Keratinocyte (primary cell): ENCODE results near the gene IFT88. TPM values are rescaled to one million over a fixed set of nuclear protein-coding genes. Genes with fewer than 3 reads are reported as not detected.

Experiments used
- DNase-seq: peaks from one replicate; pipeline ENCODE4 v3.0.0-alpha.2; 2011; ENCODE audit warnings: low read depth, missing footprints, low spot score
- FAIRE-seq: peaks from 2 replicates; lab custom pipeline; 2011; peaks lifted over from hg19 to GRCh38; lab: Jason Lieb, UNC
- H2AFZ ChIP-seq: 2 replicates; pipeline ENCODE4 v1.6.0; 2012; ENCODE audit warnings: low read length, control low read depth, inconsistent platforms; ENCODE audit not compliant: control insufficient read depth
- H3K27ac ChIP-seq: 2 replicates; pipeline ENCODE4 v1.5.1; 2011; ENCODE audit warnings: low read length; ENCODE audit not compliant: control insufficient read depth, insufficient read depth
- H3K27me3 ChIP-seq: 3 replicates; pipeline ENCODE4 v1.6.0; 2011; ENCODE audit warnings: low read length; ENCODE audit not compliant: control insufficient read depth, insufficient read depth; ENCODE audit errors: extremely low read depth
- H3K36me3 ChIP-seq, 2 experiments: 2 replicates in 1 of 2; 3 replicates in 1 of 2; pipeline ENCODE4 v1.5.1; 2011; ENCODE audit warnings: low read length in 2 of 2, mild to moderate bottlenecking in 1 of 2; ENCODE audit not compliant: control insufficient read depth in 2 of 2, insufficient read depth in 2 of 2; ENCODE audit errors: extremely low read depth in 1 of 2
- H3K4me1 ChIP-seq: 3 replicates; pipeline ENCODE4 v1.5.1; 2011; ENCODE audit warnings: low read length; ENCODE audit not compliant: control insufficient read depth, insufficient read depth; ENCODE audit errors: extremely low read depth
- H3K4me2 ChIP-seq: 3 replicates; pipeline ENCODE4 v1.6.0; 2011; ENCODE audit warnings: low read depth, low read length; ENCODE audit not compliant: control insufficient read depth, insufficient read depth; ENCODE audit errors: extremely low read depth
- H3K4me3 ChIP-seq, 3 experiments: fragments of 200-600 bp in 1 of 3; sonication (generic) in 1 of 3; 2 replicates in 2 of 3; 3 replicates in 1 of 3; pipeline ENCODE4 v1.5.1; 2011 to 2016; ENCODE audit warnings: low read length in 3 of 3, mild to moderate bottlenecking in 3 of 3, control low read depth in 2 of 3, inconsistent platforms in 1 of 3, low read depth in 1 of 3, mixed read lengths in 1 of 3, mixed run types in 1 of 3, moderate library complexity in 1 of 3; ENCODE audit not compliant: control insufficient read depth in 2 of 3, insufficient read depth in 2 of 3; ENCODE audit errors: extremely low read depth in 1 of 3
- H3K79me2 ChIP-seq: 2 replicates; pipeline ENCODE4 v1.6.0; 2012; ENCODE audit warnings: low read length; ENCODE audit not compliant: control insufficient read depth, insufficient read depth
- H3K9ac ChIP-seq: 3 replicates; pipeline ENCODE4 v1.6.0; 2011; ENCODE audit warnings: low read length; ENCODE audit not compliant: control insufficient read depth, insufficient read depth; ENCODE audit errors: extremely low read depth
- H3K9me1 ChIP-seq: 3 replicates; pipeline ENCODE4 v1.6.0; 2011; ENCODE audit warnings: low read length; ENCODE audit not compliant: control insufficient read depth, insufficient read depth; ENCODE audit errors: extremely low read depth
- H3K9me3 ChIP-seq: 2 replicates; pipeline ENCODE4 v1.5.1; 2012; ENCODE audit warnings: low read depth, low read length; ENCODE audit not compliant: control insufficient read depth
- H4K20me1 ChIP-seq: 3 replicates; pipeline ENCODE4 v1.6.0; 2011; ENCODE audit warnings: low read length; ENCODE audit not compliant: control insufficient read depth, insufficient read depth; ENCODE audit errors: extremely low read depth
- EZH2 ChIP-seq: IDR thresholded peaks from one replicate; pipeline ENCODE4 v1.6.1; 2012; ENCODE audit warnings: inconsistent platforms, mild to moderate bottlenecking, low read length, moderate library complexity
- dilution Hi-C: fragments of 300-500 bp; cut with MboI; formaldehyde crosslinking; loops from one replicate; pipeline ENCODE4 v1.7.0; 2020; ENCODE audit warnings: low sequenced_read_pairs; ENCODE audit not compliant: extremely low pct_ligation_motif_present
- polyA plus RNA-seq, 5 experiments: library from polyadenylated mRNA; depleted of rRNA in 3 of 5; stranded (reverse) in 3 of 5; stranded (forward) in 1 of 5; unstranded in 1 of 5; fragments of >200 nt; gene quantifications; 1 replicate in 1 of 5; 2 replicates in 3 of 5; 3 replicates in 1 of 5; pipeline versions ENCODE4 v1.2.1 to v1.2.3, GENCODE V29; 2011 to 2012; ENCODE audit warnings: missing spikeins in 2 of 5, low read depth in 1 of 5, low replicate concordance in 1 of 5
- TF ChIP-seq, protein P1 (sequence below), 3 experiments: IDR thresholded peaks in 1 of 3; conservative IDR thresholded peaks in 1 of 3; optimal IDR thresholded peaks in 1 of 3; 2 replicates in 2 of 3; 3 replicates in 1 of 3; pipeline versions ENCODE3 to v1.5.1; 2011; ENCODE audit warnings: low read length in 3 of 3, mild to moderate bottlenecking in 3 of 3, moderate library complexity in 2 of 3, control low read depth in 1 of 3, inconsistent platforms in 1 of 3; ENCODE audit not compliant: insufficient read depth in 2 of 3; ENCODE audit errors: extremely low read depth in 1 of 3

Gene IFT88
- polyA plus RNA-seq, 1 donor (not counting 4 experiments of a cell fraction or from before 2014, with no cell fraction given) = 9.5 TPM

DNA sequence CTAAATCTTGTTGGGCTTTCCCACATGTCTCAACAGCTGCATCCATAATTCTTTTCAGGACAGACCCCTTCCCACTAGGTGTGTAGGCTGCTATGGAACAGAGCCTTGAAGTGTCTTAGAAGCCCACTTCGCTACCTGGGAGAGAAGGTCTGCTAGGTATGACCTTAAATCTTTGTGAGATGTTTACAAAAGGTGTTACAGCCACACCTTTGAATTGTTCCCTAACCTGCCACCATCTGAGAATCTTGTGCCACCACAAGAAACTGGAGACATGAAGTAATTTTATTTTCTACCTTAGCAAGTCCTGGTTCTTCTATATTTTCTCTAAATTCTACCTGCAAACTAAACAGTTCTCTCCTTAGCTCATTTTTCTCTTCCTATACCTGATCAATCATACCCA is 69.1 kb downstream of the IFT88 start:
- Histone ChIP-seq H4K20me1 (no peaks in the 10 kb centered on the region), H3K9me3 (no peaks in the 10 kb centered on the region), H3K9me1 (no peaks in the 10 kb centered on the region), H3K79me2 (no peaks in the 10 kb centered on the region), H3K4me3 (no peak overlapping the region), H3K4me1 (peaks cover 9% of the 10 kb centered on the region), H3K4me2 (no peak overlapping the region), H3K27ac (no peak overlapping the region), H2AFZ (no peak overlapping the region), H3K27me3 (no peaks in the 10 kb centered on the region), H3K36me3 (no peaks in the 10 kb centered on the region), H3K9ac (no peak overlapping the region)
- no peak for FAIRE-seq
- no peak for TF ChIP-seq EZH2
- dilution Hi-C loops = no loop called here
- DNase-seq = no peak

DNA sequence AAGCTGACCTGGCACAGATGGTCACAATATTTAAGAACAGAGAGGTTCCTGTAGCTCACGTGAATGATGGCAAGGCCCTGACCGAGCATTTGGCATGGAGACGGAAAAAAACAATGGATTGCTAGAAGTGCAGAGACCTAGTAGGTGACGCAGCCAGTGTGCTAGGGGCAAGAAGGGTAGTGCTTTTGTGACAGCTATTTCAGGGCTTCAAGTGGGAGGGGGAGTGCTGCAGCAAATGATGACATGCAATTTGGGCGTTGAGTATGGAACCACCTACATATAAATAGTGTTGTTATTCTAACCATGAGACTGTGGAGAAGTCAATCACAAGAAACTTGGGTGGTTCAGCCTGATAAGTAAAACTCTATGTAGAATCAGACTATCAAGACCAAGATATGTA is 70.9 kb downstream of the IFT88 start:
- Histone ChIP-seq H4K20me1 (no peaks in the 10 kb centered on the region), H3K9ac (no peak overlapping the region), H3K9me1 (no peaks in the 10 kb centered on the region), H2AFZ (no peak overlapping the region), H3K4me2 (no peak overlapping the region), H3K79me2 (no peaks in the 10 kb centered on the region), H3K27ac (no peak overlapping the region), H3K4me3 (no peak overlapping the region), H3K4me1 (peaks cover 2% of the 10 kb centered on the region), H3K36me3 (no peaks in the 10 kb centered on the region), H3K27me3 (no peaks in the 10 kb centered on the region), H3K9me3 (no peaks in the 10 kb centered on the region)
- no peak for TF ChIP-seq EZH2
- TF ChIP-seq, protein P1, sequence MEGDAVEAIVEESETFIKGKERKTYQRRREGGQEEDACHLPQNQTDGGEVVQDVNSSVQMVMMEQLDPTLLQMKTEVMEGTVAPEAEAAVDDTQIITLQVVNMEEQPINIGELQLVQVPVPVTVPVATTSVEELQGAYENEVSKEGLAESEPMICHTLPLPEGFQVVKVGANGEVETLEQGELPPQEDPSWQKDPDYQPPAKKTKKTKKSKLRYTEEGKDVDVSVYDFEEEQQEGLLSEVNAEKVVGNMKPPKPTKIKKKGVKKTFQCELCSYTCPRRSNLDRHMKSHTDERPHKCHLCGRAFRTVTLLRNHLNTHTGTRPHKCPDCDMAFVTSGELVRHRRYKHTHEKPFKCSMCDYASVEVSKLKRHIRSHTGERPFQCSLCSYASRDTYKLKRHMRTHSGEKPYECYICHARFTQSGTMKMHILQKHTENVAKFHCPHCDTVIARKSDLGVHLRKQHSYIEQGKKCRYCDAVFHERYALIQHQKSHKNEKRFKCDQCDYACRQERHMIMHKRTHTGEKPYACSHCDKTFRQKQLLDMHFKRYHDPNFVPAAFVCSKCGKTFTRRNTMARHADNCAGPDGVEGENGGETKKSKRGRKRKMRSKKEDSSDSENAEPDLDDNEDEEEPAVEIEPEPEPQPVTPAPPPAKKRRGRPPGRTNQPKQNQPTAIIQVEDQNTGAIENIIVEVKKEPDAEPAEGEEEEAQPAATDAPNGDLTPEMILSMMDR (optimal IDR thresholded peaks at IDR 0.05 in 1 of 3, IDR thresholded peaks at IDR 0.05 in 1 of 3, conservative IDR thresholded peaks at IDR 0.05 in 1 of 3; ENCODE audit: extremely low read depth in 1 of 3, insufficient read depth in 2 of 3, low read length in 3 of 3) = no peak
- dilution Hi-C loops = no loop called here
- DNase-seq (no peak), FAIRE-seq (no peak)

DNA sequence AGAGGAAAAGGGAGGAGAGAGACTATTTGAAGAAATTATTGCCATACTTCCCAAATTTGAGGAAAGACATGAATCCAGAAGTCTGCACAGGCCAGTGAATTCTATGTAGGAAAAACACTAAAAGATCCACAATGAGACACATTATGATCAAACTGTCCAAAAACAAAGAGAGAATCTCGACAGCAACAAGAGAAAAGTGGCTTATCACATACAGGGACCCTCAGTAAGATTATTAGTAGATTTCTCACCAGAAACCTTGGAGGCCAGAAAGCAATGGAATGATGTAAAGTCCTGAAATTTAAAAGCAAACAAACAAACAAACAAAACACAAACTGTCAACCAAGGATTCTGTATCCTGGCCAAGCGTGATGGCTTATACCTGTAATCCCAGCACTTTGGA is 80.8 kb downstream of the IFT88 start:
- no peaks in the 10 kb centered on the region for H3K4me1 ChIP-seq
- TF ChIP-seq, protein P1 (optimal IDR thresholded peaks at IDR 0.05 in 1 of 3, IDR thresholded peaks at IDR 0.05 in 1 of 3, conservative IDR thresholded peaks at IDR 0.05 in 1 of 3; ENCODE audit: extremely low read depth in 1 of 3, insufficient read depth in 2 of 3, low read length in 3 of 3) = no peak
- TF ChIP-seq EZH2 = no peak
- H3K27me3 ChIP-seq = no peaks in the 10 kb centered on the region
- H3K79me2 ChIP-seq = no peaks in the 10 kb centered on the region
- H3K9me3 ChIP-seq = no peaks in the 10 kb centered on the region
- DNase-seq = no peak
- no peak overlapping the region for H3K27ac ChIP-seq
- no peak for FAIRE-seq
- no peak overlapping the region for H3K9ac ChIP-seq
- H3K4me2 ChIP-seq = no peak overlapping the region
- H2AFZ ChIP-seq = no peak overlapping the region
- H3K9me1 ChIP-seq = no peaks in the 10 kb centered on the region
- H4K20me1 ChIP-seq = no peaks in the 10 kb centered on the region
- dilution Hi-C loops = no loop called here
- no peak overlapping the region for H3K4me3 ChIP-seq
- H3K36me3 ChIP-seq = no peaks in the 10 kb centered on the region
